HG03439 (cell line): Measurements from ENCODE around the gene EPB41L1.

ENCODE experiments used
- ATAC-seq: cut with Tn5 transposase; IDR thresholded peaks from one replicate; pipeline ENCODE4 v1.9.1; 2021; ENCODE audit warnings: mild to moderate bottlenecking, moderate library complexity; ENCODE audit not compliant: unreplicated experiment

Gene EPB41L1

DNA sequence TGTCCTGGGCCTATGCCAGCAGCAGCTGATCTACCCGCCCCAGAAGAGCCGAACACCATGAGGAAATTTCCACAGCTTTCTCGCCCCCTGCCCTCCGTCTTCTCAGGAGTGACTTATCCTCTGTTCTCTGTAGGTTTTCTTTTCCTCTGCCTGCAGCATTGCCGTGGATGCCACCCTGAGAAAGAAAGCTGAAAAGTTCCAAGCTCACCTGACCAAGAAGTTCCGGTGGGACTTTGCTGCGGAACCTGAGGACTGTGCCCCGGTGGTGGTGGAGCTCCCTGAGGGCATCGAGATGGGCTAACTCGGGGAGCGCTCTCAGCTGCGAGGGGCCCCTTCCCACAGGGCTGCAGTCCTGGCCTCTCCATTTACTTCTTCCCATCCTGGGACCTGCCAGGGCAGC lies 100.9 kb downstream of the EPB41L1 start:
- no peak for ATAC-seq

DNA sequence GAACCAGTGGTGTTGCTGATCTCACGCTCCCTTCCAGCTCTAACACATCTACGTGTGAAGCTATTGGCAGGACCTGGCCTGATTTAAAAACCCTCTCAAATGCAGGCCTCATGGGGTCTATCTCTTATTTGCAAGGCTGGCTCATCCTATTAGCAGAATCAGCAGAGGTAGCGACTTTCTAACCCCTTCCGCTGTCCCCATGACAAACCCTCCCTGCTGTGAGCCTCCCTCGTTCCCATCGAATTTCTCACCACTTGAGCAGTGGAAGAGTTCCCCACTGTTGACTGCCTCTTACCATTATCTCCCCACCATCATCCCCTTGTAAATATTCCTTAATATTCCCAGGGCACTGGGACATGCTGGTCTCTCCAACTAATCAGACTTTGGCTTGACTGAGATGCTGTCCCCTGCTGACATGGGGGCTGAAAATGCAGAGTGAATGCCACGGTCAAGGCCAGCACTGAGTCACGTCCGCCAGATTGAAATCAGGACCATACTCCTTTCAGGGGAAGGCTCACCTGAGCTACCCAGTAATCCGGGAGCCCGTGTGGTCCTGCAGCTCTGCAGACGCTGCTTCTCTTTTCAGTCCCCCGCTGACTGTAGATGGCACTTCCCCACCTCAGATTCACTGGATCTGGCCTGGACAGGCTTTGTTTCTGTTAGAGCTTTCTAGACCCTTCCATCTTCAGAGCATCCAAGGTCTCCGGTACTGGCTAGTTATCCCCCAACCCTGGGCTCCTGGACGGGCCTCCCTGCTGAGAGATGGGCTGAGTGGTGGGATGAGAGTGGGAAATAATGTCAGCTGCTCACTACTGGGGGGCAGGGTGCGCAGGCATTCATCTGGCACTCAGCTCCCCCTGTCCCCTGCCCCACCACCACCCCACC lies 104.9 kb downstream of the EPB41L1 start:
- ATAC-seq: no peak

- no peak for ATAC-seq
Observed at GRCh38 chr20:36260316-36260715, 105.8 kb downstream of the EPB41L1 start.

GRCh38 chr20:36261389-36262105 lies 107.0 kb downstream of the EPB41L1 start:
- no peak for ATAC-seq

- ATAC-seq: no peak
Observed at GRCh38 chr20:36262440-36262839, 107.9 kb downstream of the EPB41L1 start.

DNA sequence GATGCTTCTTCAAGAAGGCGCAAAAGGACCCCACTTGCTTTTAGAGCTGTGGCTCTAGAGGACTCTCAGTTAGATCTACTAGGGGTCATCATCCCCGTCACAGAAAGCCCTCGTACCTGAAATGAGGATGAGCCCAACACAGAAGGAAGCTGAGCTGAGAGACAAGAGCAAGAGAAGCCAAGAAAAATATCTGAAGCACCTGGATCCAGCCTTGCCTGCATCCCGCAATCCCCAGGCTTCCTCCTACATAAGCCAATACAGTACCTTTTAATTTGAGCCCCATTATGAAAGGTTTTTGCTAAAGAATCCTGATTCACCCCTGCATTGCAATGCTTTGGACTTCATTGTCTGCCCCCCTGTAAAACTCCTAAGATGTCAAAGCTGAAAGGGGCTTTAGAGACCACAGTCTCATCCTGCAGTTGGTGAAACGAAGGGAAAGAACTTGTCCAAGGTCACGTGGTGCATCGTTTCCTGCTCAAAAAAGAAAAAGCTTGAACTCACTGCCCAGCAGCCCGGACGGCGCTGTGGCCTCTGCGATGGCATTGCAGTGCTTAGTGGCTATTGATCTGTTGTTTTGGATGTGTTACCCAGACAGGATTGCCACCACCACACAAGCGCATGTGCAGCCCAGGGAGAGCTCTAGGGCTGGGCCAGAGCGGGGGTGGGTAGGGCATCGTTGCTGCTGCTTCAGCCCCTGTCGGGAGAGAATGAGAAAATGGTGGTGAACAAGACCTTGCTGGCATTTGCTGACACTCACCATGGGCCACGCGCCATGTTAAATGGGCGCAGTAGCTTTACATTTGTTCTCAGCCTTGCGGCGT lies 110.1 kb downstream of the EPB41L1 start:
- ATAC-seq: no peak

DNA sequence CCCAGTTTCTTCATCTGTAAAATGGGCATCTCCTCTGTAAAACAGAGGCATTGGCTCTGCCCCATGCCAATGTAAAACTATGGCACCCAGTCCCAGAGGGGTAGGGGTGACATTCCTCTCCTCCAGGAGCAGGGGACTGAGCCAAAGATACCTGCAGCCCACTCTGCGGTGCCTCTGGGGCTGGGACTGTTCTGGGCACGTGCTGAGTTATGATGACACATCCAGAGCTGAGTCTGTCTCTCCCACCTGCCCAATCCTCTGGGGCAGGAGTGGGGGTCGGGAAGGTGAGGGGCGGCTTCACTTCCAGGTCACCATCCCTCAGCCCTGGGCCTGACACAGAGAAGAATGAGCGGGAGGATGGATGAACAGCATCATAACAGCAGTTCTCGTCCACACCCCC lies 111.6 kb downstream of the EPB41L1 start:
- no peak for ATAC-seq

- no peak for ATAC-seq
Observed at GRCh38 chr20:36267605-36268381, 113.3 kb downstream of the EPB41L1 start.

GRCh38 chr20:36268440-36269342 lies 114.2 kb downstream of the EPB41L1 start:
- no peak for ATAC-seq

GRCh38 chr20:36269507-36269906 lies 115.0 kb downstream of the EPB41L1 start:
- no peak for ATAC-seq

GRCh38 chr20:36270744-36271638 lies 116.5 kb downstream of the EPB41L1 start:
- ATAC-seq: no peak

GRCh38 chr20:36271639-36272546 lies 117.4 kb downstream of the EPB41L1 start:
- ATAC-seq: no peak

GRCh38 chr20:36272547-36273220 lies 118.1 kb downstream of the EPB41L1 start:
- no peak for ATAC-seq

DNA sequence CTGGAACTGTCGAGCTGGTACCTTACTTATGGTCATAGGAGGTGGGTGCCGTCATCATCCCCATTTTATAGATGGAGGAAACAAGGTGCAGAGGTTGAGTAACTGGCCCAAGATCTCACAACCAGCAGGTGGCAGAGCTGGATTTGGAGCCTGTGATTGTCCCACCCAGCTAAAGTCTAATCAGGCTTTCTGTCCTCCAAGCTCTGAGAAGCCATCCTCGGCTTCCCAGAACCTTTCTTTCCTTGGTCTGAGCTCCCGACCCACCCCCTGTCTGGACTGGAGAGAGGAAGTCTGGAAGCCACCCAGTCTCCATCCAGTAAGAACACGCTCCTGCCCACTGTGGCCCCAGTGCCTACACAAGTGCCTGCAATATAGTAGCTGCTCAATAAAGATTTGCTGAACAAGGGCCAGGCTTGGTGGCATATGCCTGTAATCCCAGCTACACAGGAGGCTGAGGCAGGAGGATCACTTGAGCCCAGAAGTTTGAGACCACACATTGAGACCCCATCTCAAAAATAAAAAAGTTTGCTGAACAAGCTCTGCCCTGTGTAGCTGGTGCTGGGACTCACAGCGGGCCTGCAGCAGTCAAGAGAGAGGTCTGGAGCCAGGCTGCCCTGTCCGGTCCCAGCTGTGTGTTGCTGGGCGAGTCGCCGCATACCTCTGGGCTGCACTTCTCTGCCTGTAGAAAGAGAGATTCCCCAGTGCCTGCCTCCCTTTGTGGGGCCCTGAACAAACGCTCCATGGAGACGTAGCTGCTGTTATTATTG lies 119.1 kb downstream of the EPB41L1 start:
- ATAC-seq: no peak

DNA sequence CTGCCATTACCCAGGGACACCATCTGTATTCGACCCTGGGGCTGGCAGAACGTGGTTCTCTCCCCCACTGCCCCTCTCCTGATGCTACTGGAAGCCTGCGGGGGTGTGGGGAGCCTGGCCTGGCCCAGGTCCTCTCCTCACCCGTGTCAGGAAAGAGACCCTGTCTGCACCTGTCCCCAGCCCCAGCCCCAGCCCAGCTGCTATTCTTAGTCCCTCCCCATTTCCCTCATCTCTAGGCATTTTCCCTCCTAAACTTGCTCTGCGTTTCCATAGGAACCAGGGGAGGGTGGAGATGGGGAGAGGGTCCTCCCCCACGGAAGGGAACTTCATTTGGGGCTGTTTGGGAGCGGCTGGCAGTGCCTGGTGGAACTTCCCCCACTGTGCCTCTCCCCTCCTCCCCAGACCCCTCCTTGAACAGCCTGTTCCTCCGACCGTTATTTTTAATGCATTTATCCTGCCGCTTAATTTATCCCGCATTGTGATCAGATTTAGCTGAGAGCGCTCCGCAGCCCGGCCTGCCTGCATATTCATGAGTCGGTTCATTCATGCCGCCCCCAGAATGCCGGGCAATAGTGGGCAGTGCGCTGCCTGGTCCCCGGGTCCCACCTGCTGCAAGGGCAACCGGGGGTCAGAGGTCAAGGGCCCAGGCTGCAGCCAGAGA lies 119.8 kb downstream of the EPB41L1 start:
- ATAC-seq: no peak

DNA sequence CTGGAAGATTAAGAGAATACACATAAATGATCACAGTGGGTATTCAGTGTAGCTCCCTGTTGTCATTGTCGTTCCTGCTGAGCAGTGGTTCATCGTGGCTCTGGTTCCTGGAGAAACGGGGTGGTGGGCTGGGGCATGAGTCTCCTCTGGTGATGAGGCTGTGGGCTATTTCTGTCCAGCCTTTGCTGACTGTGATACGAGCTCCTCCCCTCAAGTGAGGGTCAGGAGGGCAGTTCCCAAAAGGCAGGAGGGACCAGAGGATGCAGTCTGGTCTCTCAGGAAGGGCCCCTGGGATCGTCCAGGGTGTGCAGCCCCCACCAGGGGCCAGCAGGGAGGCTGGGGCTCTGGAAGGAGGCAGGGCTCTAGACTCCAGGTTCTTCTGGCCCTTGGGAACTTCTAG lies 120.5 kb downstream of the EPB41L1 start:
- no peak for ATAC-seq
